ENCODE measurements around the gene ZNF324. TPM values are rescaled to one million over a fixed set of nuclear protein-coding genes. Genes with fewer than 3 reads are reported as not detected.

The ZNF324 gene
- total and polyA plus RNA-seq, 2 of the 8 experiments (the other 6 are each of a cell fraction or from before 2014, with no cell fraction given): 5.1 to 5.8 TPM

Small RNA genes within 50 kb of the gene (small RNA-seq; reads per million reads assigned to genes)
- gene RN7SL693P (ENCODE audit: insufficient read depth) (not detected), gene RNU6-1337P (ENCODE audit: insufficient read depth) (not detected)

Other genes starting within 250 kb of the ZNF324 start
- 54.5 and 60.8 TPM in 2 replicates for gene ZNF544, start 238.2 kb upstream of the ZNF324 start, total RNA-seq (2021; fragmentation: NEBNext Ultra II Directional; extraction: Animal tissue kit (Norgen Biotek cat#: 25700))
- 47.9 and 48.8 TPM in 2 replicates for gene ZNF544, start 238.2 kb upstream of the ZNF324 start, polyA plus RNA-seq (2011; rRNA removed)
- gene ZNF8, start 188.1 kb upstream of the ZNF324 start, total RNA-seq (2021; fragmentation: NEBNext Ultra II Directional; extraction: Animal tissue kit (Norgen Biotek cat#: 25700)): 20.5 and 21.5 TPM in 2 replicates
- 9.2 and 9.8 TPM in 2 replicates for gene ZNF8, start 188.1 kb upstream of the ZNF324 start, polyA plus RNA-seq (2011; rRNA removed)
- 30.6 and 31.5 TPM in 2 replicates for gene ERVK3-1, start 161.7 kb upstream of the ZNF324 start, total RNA-seq (2021; fragmentation: NEBNext Ultra II Directional; extraction: Animal tissue kit (Norgen Biotek cat#: 25700))
- 28.1 and 29.9 TPM in 2 replicates for gene ERVK3-1, start 161.7 kb upstream of the ZNF324 start, polyA plus RNA-seq (2011; rRNA removed)
- 3.1 and 3.2 TPM in 2 replicates for gene ZSCAN22, start 140.1 kb upstream of the ZNF324 start, total RNA-seq (2021; fragmentation: NEBNext Ultra II Directional; extraction: Animal tissue kit (Norgen Biotek cat#: 25700))
- gene ZSCAN22, start 140.1 kb upstream of the ZNF324 start, polyA plus RNA-seq (2011; rRNA removed): 2.6 and 3.3 TPM in 2 replicates
- 19.9 and 20.8 TPM in 2 replicates for gene A1BG, start 113.6 kb upstream of the ZNF324 start, total RNA-seq (2021; fragmentation: NEBNext Ultra II Directional; extraction: Animal tissue kit (Norgen Biotek cat#: 25700))
- 69.6 and 108 TPM in 2 replicates for gene A1BG, start 113.6 kb upstream of the ZNF324 start, polyA plus RNA-seq (2011; rRNA removed)
- gene ZNF497, start 104.3 kb upstream of the ZNF324 start, total RNA-seq (2021; fragmentation: NEBNext Ultra II Directional; extraction: Animal tissue kit (Norgen Biotek cat#: 25700)): 0.93 and 1.0 TPM in 2 replicates
- 1.4 and 2.0 TPM in 2 replicates for gene ZNF497, start 104.3 kb upstream of the ZNF324 start, polyA plus RNA-seq (2011; rRNA removed)
- gene ZNF837, start 86.0 kb upstream of the ZNF324 start, total RNA-seq (2021; fragmentation: NEBNext Ultra II Directional; extraction: Animal tissue kit (Norgen Biotek cat#: 25700)): 1.9 and 2.7 TPM in 2 replicates
- gene ZNF837, start 86.0 kb upstream of the ZNF324 start, polyA plus RNA-seq (2011; rRNA removed): 3.3 and 6.6 TPM in 2 replicates
- gene RPS5, start 79.8 kb upstream of the ZNF324 start, total RNA-seq (2021; fragmentation: NEBNext Ultra II Directional; extraction: Animal tissue kit (Norgen Biotek cat#: 25700)): 1,554 and 1,557 TPM in 2 replicates
- gene RPS5, start 79.8 kb upstream of the ZNF324 start, polyA plus RNA-seq (2011; rRNA removed): 5,731 and 5,910 TPM in 2 replicates
- gene RNF225, start 71.4 kb upstream of the ZNF324 start, total RNA-seq (2021; fragmentation: NEBNext Ultra II Directional; extraction: Animal tissue kit (Norgen Biotek cat#: 25700)): 1.0 and 1.2 TPM in 2 replicates
- gene RNF225, start 71.4 kb upstream of the ZNF324 start, polyA plus RNA-seq (2011; rRNA removed): 0.17 TPM in 2 replicates
- 4.5 and 5.2 TPM in 2 replicates for gene ZNF584, start 58.4 kb upstream of the ZNF324 start, total RNA-seq (2021; fragmentation: NEBNext Ultra II Directional; extraction: Animal tissue kit (Norgen Biotek cat#: 25700))
- 2.5 and 2.7 TPM in 2 replicates for gene ZNF584, start 58.4 kb upstream of the ZNF324 start, polyA plus RNA-seq (2011; rRNA removed)
- 1.5 and 1.9 TPM in 2 replicates for gene ZNF132, start 26.9 kb upstream of the ZNF324 start, total RNA-seq (2021; fragmentation: NEBNext Ultra II Directional; extraction: Animal tissue kit (Norgen Biotek cat#: 25700))
- 0.86 and 0.89 TPM in 2 replicates for gene ZNF132, start 26.9 kb upstream of the ZNF324 start, polyA plus RNA-seq (2011; rRNA removed)
- gene ZNF324B, start 15.5 kb upstream of the ZNF324 start, total RNA-seq (2021; fragmentation: NEBNext Ultra II Directional; extraction: Animal tissue kit (Norgen Biotek cat#: 25700)): 5.3 and 6.0 TPM in 2 replicates
- gene ZNF324B, start 15.5 kb upstream of the ZNF324 start, polyA plus RNA-seq (2011; rRNA removed): 2.9 and 3.5 TPM in 2 replicates
- gene ZNF446, start 9.3 kb downstream of the ZNF324 start, total RNA-seq (2021; fragmentation: NEBNext Ultra II Directional; extraction: Animal tissue kit (Norgen Biotek cat#: 25700)): 4.1 and 4.3 TPM in 2 replicates
- gene ZNF446, start 9.3 kb downstream of the ZNF324 start, polyA plus RNA-seq (2011; rRNA removed): 5.5 and 8.2 TPM in 2 replicates
- 20.7 and 25.1 TPM in 2 replicates for gene SLC27A5, start 44.9 kb downstream of the ZNF324 start, total RNA-seq (2021; fragmentation: NEBNext Ultra II Directional; extraction: Animal tissue kit (Norgen Biotek cat#: 25700))
- gene SLC27A5, start 44.9 kb downstream of the ZNF324 start, polyA plus RNA-seq (2011; rRNA removed): 80.5 and 95.9 TPM in 2 replicates
- 16.9 and 17.3 TPM in 2 replicates for gene ZBTB45, start 52.7 kb downstream of the ZNF324 start, total RNA-seq (2021; fragmentation: NEBNext Ultra II Directional; extraction: Animal tissue kit (Norgen Biotek cat#: 25700))
- 17.2 and 31.4 TPM in 2 replicates for gene ZBTB45, start 52.7 kb downstream of the ZNF324 start, polyA plus RNA-seq (2011; rRNA removed)
- gene TRIM28, start 77.0 kb downstream of the ZNF324 start, total RNA-seq (2021; fragmentation: NEBNext Ultra II Directional; extraction: Animal tissue kit (Norgen Biotek cat#: 25700)): 1,398 and 1,433 TPM in 2 replicates
- gene TRIM28, start 77.0 kb downstream of the ZNF324 start, polyA plus RNA-seq (2011; rRNA removed): 1,442 and 2,243 TPM in 2 replicates
- 70.0 and 75.8 TPM in 2 replicates for gene CHMP2A, start 88.0 kb downstream of the ZNF324 start, total RNA-seq (2021; fragmentation: NEBNext Ultra II Directional; extraction: Animal tissue kit (Norgen Biotek cat#: 25700))
- gene CHMP2A, start 88.0 kb downstream of the ZNF324 start, polyA plus RNA-seq (2011; rRNA removed): 115 and 132 TPM in 2 replicates
- gene UBE2M, start 91.5 kb downstream of the ZNF324 start, total RNA-seq (2021; fragmentation: NEBNext Ultra II Directional; extraction: Animal tissue kit (Norgen Biotek cat#: 25700)): 114 and 119 TPM in 2 replicates
- 91.8 and 93.8 TPM in 2 replicates for gene UBE2M, start 91.5 kb downstream of the ZNF324 start, polyA plus RNA-seq (2011; rRNA removed)
- gene MZF1, start 106.3 kb downstream of the ZNF324 start, total RNA-seq (2021; fragmentation: NEBNext Ultra II Directional; extraction: Animal tissue kit (Norgen Biotek cat#: 25700)): 15.2 and 15.5 TPM in 2 replicates
- gene MZF1, start 106.3 kb downstream of the ZNF324 start, polyA plus RNA-seq (2011; rRNA removed): 25.0 and 38.0 TPM in 2 replicates